Thyroid gland (tissue), 4 donors: ENCODE data around the gene TRAPPC3L.

Source experiments
- CTCF ChIP-seq, 6 experiments: fragments of 200-600 bp in 3 of 6; fragments of 450-650 bp in 3 of 6; sonication (generic) in 3 of 6; IDR thresholded peaks; one replicate each; pipeline ENCODE4 v1.5.1; 2016 to 2019; ENCODE audit warnings: antibody characterized with exemption in 6 of 6, mild to moderate bottlenecking in 2 of 6, inconsistent platforms in 1 of 6, moderate library complexity in 1 of 6
- POLR2A ChIP-seq, 2 donors: fragments of 450-650 bp; IDR thresholded peaks; one replicate each; pipeline ENCODE4 v1.6.1; 2017; ENCODE audit warnings: antibody characterized with exemption in 2 of 2, mild to moderate bottlenecking in 2 of 2, moderate library complexity in 1 of 2

- TF ChIP-seq CTCF (IDR thresholded peaks at IDR 0.05) (no peak), POLR2A (IDR thresholded peaks at IDR 0.05) (no peak)
Observed at GRCh38 chr6:116476002-116476678, 69.3 kb downstream of the TRAPPC3L start.
